Testis (tissue), 3 donors: ENCODE measurements around the gene ZNF780B. TPM values are rescaled to one million over a fixed set of nuclear protein-coding genes. Genes with fewer than 3 reads are reported as not detected.

Source experiments
- DNase-seq: peaks from one replicate; pipeline ENCODE4 v3.0.0-alpha.2; 2019
- H3K27ac ChIP-seq, 2 donors: fragments of 200-600 bp; sonication (generic); one replicate each; pipeline ENCODE4 v1.5.1; 2019
- H3K27me3 ChIP-seq: fragments of 200-600 bp; sonication (generic); one replicate; pipeline ENCODE4 v1.5.1; 2019
- H3K36me3 ChIP-seq: fragments of 200-600 bp; sonication (generic); one replicate; pipeline ENCODE4 v1.5.1; 2017; ENCODE audit warnings: low read depth; ENCODE audit errors: missing control alignments
- H3K4me1 ChIP-seq: fragments of 200-600 bp; sonication (generic); one replicate; pipeline ENCODE4 v1.5.1; 2019
- H3K4me3 ChIP-seq, 2 donors: fragments of 200-600 bp; sonication (generic); one replicate each; pipeline ENCODE4 v1.5.1; 2017 to 2019
- H3K9me3 ChIP-seq: fragments of 200-600 bp; sonication (generic); one replicate; pipeline ENCODE4 v1.5.1; 2017
- CTCF ChIP-seq, 3 experiments: fragments of 450-650 bp in 2 of 3; fragments of 200-600 bp in 1 of 3; sonication (generic) in 1 of 3; IDR thresholded peaks; one replicate each; pipeline ENCODE4 v1.5.1; 2016 to 2019; ENCODE audit warnings: antibody characterized with exemption in 3 of 3, mild to moderate bottlenecking in 2 of 3, moderate library complexity in 1 of 3
- POLR2A ChIP-seq: fragments of 450-650 bp; IDR thresholded peaks from one replicate; pipeline ENCODE4 v1.6.1; 2017; ENCODE audit warnings: antibody characterized with exemption, mild to moderate bottlenecking, moderate library complexity
- WGBS, 2 donors: methylation state at CpG; one replicate each; pipeline ENCODE4 v1.1.5; 2018; 5-methylcytosine and 5-hydroxymethylcytosine counted together
- intact Hi-C: fragments of 100-400 bp; cut with DNase I; formaldehyde crosslinking; loops from one replicate; pipeline ENCODE4 v1.15.1; 2023; ENCODE audit warnings: low total_unique reads
- polyA plus RNA-seq: library from polyadenylated mRNA; stranded (reverse); fragments of 350-450 nt; fragmentation: Illumina TruSeq; extraction: RNeasy Lipid Tissue Mini Kit (QIAGEN cat#74804); gene quantifications from one replicate; pipeline ENCODE4 v1.2.3, GENCODE V29; 2014; ENCODE audit warnings: low read depth, low replicate concordance; ENCODE audit not compliant: insufficient read depth
- total RNA-seq, 2 donors: library from RNA; depleted of rRNA; stranded (reverse); fragments of >200 nt; gene quantifications; one replicate each; pipeline ENCODE4 v1.2.3, GENCODE V29; 2016

ZNF780B gene
- total and polyA plus RNA-seq, 3 donors from 2014 or later: 5.0 to 18.6 (median 13.5) TPM

DNA sequence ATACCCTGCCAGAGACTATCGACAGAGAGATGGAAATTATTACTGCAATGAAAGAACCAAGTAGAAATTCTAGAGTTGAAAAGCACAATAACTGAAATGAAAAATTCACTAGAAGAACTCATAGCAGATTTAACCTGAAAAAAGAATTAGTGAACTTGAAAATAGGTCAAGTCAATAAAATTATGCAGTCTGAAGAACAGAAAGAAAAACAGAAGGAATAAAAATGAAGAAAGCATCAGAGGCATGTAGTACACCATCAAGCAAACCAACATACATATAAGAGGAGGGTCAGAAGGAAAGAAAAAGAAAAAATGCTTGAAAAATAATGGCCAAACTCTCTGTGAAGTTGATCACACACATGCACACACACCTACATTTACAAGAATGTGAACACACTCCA, 3.6 kb upstream of the ZNF780B start:
- intact Hi-C loops: no loop called here
- H3K27ac ChIP-seq: no peak overlapping the region
- no peaks in the 10 kb centered on the region for H3K36me3 ChIP-seq
- H3K27me3 ChIP-seq: no peaks in the 10 kb centered on the region
- WGBS, 2 donors: 93 to 100% methylated on average over 1 of the region's 1 CpG
- no peak for TF ChIP-seq CTCF (IDR thresholded peaks at IDR 0.05)
- no peak for TF ChIP-seq POLR2A
- H3K4me1 ChIP-seq: peaks cover 6% of the 10 kb centered on the region
- no peaks in the 10 kb centered on the region for H3K9me3 ChIP-seq
- no peak for DNase-seq
- no peak overlapping the region for H3K4me3 ChIP-seq

DNA sequence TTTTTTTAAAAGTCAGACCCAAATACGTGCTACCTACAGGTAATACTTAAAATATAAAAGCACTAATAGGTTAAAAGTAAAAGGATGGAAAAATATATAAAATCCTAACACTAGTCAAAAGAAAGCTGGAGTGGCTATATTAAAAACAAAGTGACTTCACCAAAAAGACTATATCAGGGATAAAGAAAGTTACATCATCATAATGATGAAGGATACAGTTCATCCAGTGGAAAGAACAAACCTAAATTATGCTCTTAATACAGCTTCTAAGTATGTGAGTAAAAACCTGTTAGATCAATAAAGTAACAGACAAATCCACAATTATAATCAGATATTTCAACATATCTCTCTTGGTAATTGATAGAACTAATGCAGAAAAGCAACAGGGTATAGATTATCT, 1.1 kb upstream of the ZNF780B start:
- no peak overlapping the region for H3K27ac ChIP-seq
- no peak for DNase-seq
- no peaks in the 10 kb centered on the region for H3K9me3 ChIP-seq
- no peaks in the 10 kb centered on the region for H3K27me3 ChIP-seq
- intact Hi-C loops: no loop called here
- TF ChIP-seq POLR2A (no peak), CTCF (IDR thresholded peaks at IDR 0.05) (no peak)
- H3K4me3 ChIP-seq: no peak overlapping the region
- peaks cover 6% of the 10 kb centered on the region for H3K4me1 ChIP-seq
- H3K36me3 ChIP-seq: no peaks in the 10 kb centered on the region
- 42 to 65% methylated on average over 1 of the region's 1 CpG for WGBS, 2 donors

- no peaks in the 10 kb centered on the region for H3K27me3 ChIP-seq
- H3K4me1 ChIP-seq: peaks cover 6% of the 10 kb centered on the region
- no peaks in the 10 kb centered on the region for H3K36me3 ChIP-seq
- intact Hi-C loops: no loop called here
- peak overlapping the region; percentile 60 to 86 for H3K4me3 ChIP-seq
- no peaks in the 10 kb centered on the region for H3K9me3 ChIP-seq
- no peak for TF ChIP-seq POLR2A
- no peak for TF ChIP-seq CTCF (IDR thresholded peaks at IDR 0.05)
- no peak for DNase-seq
- H3K27ac ChIP-seq: no peak overlapping the region
- 2% methylated on average over 7 of the region's 7 CpGs for WGBS, 2 donors
These were observed 474 bp upstream of the ZNF780B start for GRCh38 chr19:40056505-40056904.

- intact Hi-C loops: no loop called here
- peaks cover 6% of the 10 kb centered on the region for H3K4me1 ChIP-seq
- H3K27me3 ChIP-seq: no peaks in the 10 kb centered on the region
- no peak for TF ChIP-seq POLR2A
- no peak for TF ChIP-seq CTCF (IDR thresholded peaks at IDR 0.05)
- no peak for DNase-seq
- 28 to 43% methylated on average over 10 of the region's 10 CpGs for WGBS, 2 donors
- no peaks in the 10 kb centered on the region for H3K9me3 ChIP-seq
- no peaks in the 10 kb centered on the region for H3K36me3 ChIP-seq
- peak overlapping the region; percentile 60 to 86 for H3K4me3 ChIP-seq
- H3K27ac ChIP-seq: no peak overlapping the region
These were observed 982 bp downstream of the ZNF780B start for GRCh38 chr19:40055049-40055448.

DNA sequence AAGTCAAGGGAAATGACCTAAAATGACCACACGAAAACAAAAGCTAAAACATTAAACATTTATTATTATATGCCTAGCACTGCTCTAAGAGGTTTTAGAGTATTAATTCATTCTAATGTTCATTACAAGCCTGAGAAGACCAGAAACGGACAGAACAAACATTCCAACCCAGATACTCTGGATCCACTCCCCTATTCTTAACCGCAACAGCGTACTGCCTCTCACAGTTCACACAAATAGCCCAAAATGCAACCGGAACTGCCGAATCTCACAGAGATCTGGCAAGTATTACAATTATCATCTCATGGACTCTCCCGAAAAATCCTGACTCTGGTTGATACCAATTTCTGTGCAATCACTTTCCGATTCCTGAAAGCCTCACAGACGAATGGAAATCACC, 1.4 kb downstream of the ZNF780B start:
- Histone ChIP-seq H3K36me3 (no peaks in the 10 kb centered on the region), H3K9me3 (no peaks in the 10 kb centered on the region), H3K4me1 (peaks cover 6% of the 10 kb centered on the region), H3K4me3 (no peak overlapping the region), H3K27me3 (no peaks in the 10 kb centered on the region), H3K27ac (no peak overlapping the region)
- TF ChIP-seq CTCF (IDR thresholded peaks at IDR 0.05) (no peak), POLR2A (no peak)
- DNase-seq: no peak
- intact Hi-C loops: no loop called here
- WGBS, 2 donors: 71 to 88% methylated on average over 9 of the region's 9 CpGs
